Activated T-helper 1 cell treated with anti-CD3 and anti-CD28 coated beads, Interleukin-12 subunit alpha, Interleukin-12 subunit beta, Interleukin-2, Interleukin-4 antibody, amounts not matched to agents 30 ng/mL and 10 ng/mL and 1 ng/mL, durations not matched to agents 14 hours and 24 hours and 36 hours (primary cell): ENCODE measurements around the gene EEF2K. TPM values are rescaled to one million over a fixed set of nuclear protein-coding genes. Genes with fewer than 3 reads are reported as not detected.

ENCODE experiments used
- DNase-seq: peaks from one replicate; pipeline ENCODE4 v3.0.0; 2021; ENCODE audit warnings: low spot score
- H3K27ac Mint-ChIP-seq: one replicate; pipeline ENCODE4 v1.8.0; 2021; ENCODE audit warnings: mild to moderate bottlenecking, mixed read lengths
- H3K27me3 Mint-ChIP-seq: one replicate; pipeline ENCODE4 v1.8.0; 2022; ENCODE audit warnings: mild to moderate bottlenecking, moderate library complexity, mixed read lengths; ENCODE audit not compliant: insufficient read depth
- H3K36me3 Mint-ChIP-seq: one replicate; pipeline ENCODE4 v1.8.0; 2021; ENCODE audit warnings: low read depth, mixed read lengths
- H3K4me1 Mint-ChIP-seq: one replicate; pipeline ENCODE4 v1.8.0; 2021; ENCODE audit warnings: low read depth, mixed read lengths
- H3K4me3 Mint-ChIP-seq: one replicate; pipeline ENCODE4 v1.8.0; 2021; ENCODE audit warnings: mild to moderate bottlenecking, moderate library complexity, mixed read lengths
- H3K9me3 Mint-ChIP-seq: one replicate; pipeline ENCODE4 v1.8.0; 2021; ENCODE audit warnings: mixed read lengths
- intact Hi-C: fragments of 100-400 bp; cut with micrococcal nuclease; formaldehyde crosslinking; loops from one replicate; pipeline ENCODE4 v1.15.1; 2024
- total RNA-seq: library from RNA; stranded (reverse); gene quantifications from 2 replicates; pipeline ENCODE4 v1.2.3, GENCODE V29; 2022

The EEF2K gene
- total RNA-seq, 1 donor from 2014 or later, result 28.3 TPM

DNA sequence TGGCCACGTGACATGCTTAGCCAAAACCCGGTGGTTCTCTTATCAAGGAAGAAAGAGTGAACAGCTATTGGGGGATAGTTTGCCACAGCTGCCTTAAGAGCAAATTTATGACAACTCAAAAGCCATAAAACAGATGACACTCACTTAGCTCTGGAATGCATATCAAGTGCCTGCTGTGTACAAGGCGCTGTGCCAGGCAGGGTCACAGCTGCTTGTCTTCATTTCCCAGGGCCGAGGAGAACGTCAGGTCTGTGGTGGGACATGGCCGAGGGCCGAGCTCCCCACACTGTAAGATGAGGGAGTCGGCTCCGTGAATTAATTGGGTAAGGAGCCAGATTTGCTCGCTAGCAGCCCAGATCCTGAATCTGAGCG, 14.0 kb downstream of the EEF2K start:
- no peaks in the 10 kb centered on the region for H3K9me3 Mint-ChIP-seq
- H3K27ac Mint-ChIP-seq, result no peak overlapping the region
- H3K4me1 Mint-ChIP-seq, result peaks cover 10% of the 10 kb centered on the region
- intact Hi-C loops, result loop anchor here (5.0 kb wide), 1 partner anchor 57 kb away; no protein-coding TSS in a partner anchor
- H3K27me3 Mint-ChIP-seq, result no peaks in the 10 kb centered on the region
- no peak overlapping the region for H3K4me3 Mint-ChIP-seq
- DNase-seq, result no peak
- peaks cover 6% of the 10 kb centered on the region for H3K36me3 Mint-ChIP-seq

DNA sequence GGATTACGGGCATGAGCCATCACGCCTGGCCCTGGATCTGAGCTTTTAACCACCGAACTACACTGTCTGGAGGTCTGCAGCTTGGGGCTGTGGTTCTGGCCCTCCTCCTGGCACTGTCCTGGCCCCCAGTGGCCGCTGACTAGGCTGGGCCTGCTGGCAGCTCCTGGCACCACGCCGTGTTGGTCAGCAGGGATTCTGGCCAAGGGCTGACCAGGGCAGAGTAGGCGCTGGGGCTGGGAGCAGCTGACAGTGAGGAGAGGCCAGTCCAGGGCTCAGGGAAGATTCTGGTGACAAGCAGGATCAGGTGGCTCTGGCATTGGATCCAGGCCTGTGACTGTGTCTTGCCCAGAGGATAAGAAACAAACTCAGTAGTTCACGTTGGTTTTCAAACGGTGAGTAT, 14.6 kb downstream of the EEF2K start:
- intact Hi-C loops, result loop anchor here (5.0 kb wide), 1 partner anchor 57 kb away; no protein-coding TSS in a partner anchor
- no peak for DNase-seq

DNA sequence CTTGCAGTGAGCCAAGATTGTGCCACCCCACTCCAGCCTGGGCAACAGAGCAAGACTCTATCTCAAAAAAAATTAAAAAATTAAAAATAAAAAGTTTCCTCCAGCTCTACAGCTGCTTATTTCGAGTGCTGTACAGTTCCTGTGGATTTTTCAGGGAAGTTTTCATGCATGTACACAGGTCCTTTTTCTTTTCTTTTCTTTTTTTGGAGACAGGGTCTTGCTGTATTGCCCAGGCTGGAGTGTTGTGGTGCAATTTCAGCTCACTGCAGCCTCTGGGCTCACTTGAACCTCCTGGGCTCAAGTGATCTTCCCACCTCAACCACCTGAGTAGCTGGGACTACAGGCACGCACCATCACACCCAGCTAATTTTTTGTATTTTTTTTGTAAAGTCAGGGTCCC, 15.9 kb downstream of the EEF2K start:
- no peak overlapping the region for H3K27ac Mint-ChIP-seq
- intact Hi-C loops, result loop anchor here (5.0 kb wide), 1 partner anchor 55 kb away; no protein-coding TSS in a partner anchor
- DNase-seq, result no peak
- H3K4me3 Mint-ChIP-seq, result no peak overlapping the region
- H3K9me3 Mint-ChIP-seq, result no peaks in the 10 kb centered on the region
- H3K4me1 Mint-ChIP-seq, result peaks cover 5% of the 10 kb centered on the region
- H3K36me3 Mint-ChIP-seq, result peaks cover 2% of the 10 kb centered on the region
- no peaks in the 10 kb centered on the region for H3K27me3 Mint-ChIP-seq

More for the DNA sequence above, 14.6 kb downstream of the EEF2K start:
- H3K36me3 Mint-ChIP-seq, result peaks cover 4% of the 10 kb centered on the region
- H3K4me1 Mint-ChIP-seq, result peaks cover 10% of the 10 kb centered on the region
- H3K4me3 Mint-ChIP-seq, result no peak overlapping the region
- H3K27ac Mint-ChIP-seq, result no peak overlapping the region
- no peaks in the 10 kb centered on the region for H3K27me3 Mint-ChIP-seq
- no peaks in the 10 kb centered on the region for H3K9me3 Mint-ChIP-seq

- H3K27ac Mint-ChIP-seq, result no peak overlapping the region
- no peaks in the 10 kb centered on the region for H3K9me3 Mint-ChIP-seq
- no peak for DNase-seq
- H3K4me3 Mint-ChIP-seq, result no peak overlapping the region
- peaks cover 2% of the 10 kb centered on the region for H3K36me3 Mint-ChIP-seq
- intact Hi-C loops, result loop anchor here (5.0 kb wide), 1 partner anchor 54 kb away; no protein-coding TSS in a partner anchor
- H3K27me3 Mint-ChIP-seq, result no peaks in the 10 kb centered on the region
- peaks cover 2% of the 10 kb centered on the region for H3K4me1 Mint-ChIP-seq
Measured at GRCh38 chr16:22222998-22223397, 16.9 kb downstream of the EEF2K start.

- no peaks in the 10 kb centered on the region for H3K9me3 Mint-ChIP-seq
- no peak for DNase-seq
- intact Hi-C loops, result no loop called here
- H3K4me1 Mint-ChIP-seq, result no peaks in the 10 kb centered on the region
- H3K27me3 Mint-ChIP-seq, result no peaks in the 10 kb centered on the region
- no peak overlapping the region for H3K27ac Mint-ChIP-seq
- H3K36me3 Mint-ChIP-seq, result peaks cover 8% of the 10 kb centered on the region
- no peak overlapping the region for H3K4me3 Mint-ChIP-seq
Measured at GRCh38 chr16:22225060-22225459, 19.0 kb downstream of the EEF2K start.

- DNase-seq, result no peak
- Mint-ChIP-seq H3K36me3 (peaks cover 18% of the 10 kb centered on the region), H3K4me3 (no peak overlapping the region), H3K9me3 (no peaks in the 10 kb centered on the region), H3K27ac (no peak overlapping the region), H3K4me1 (peaks cover 13% of the 10 kb centered on the region), H3K27me3 (no peaks in the 10 kb centered on the region)
- intact Hi-C loops, result no loop called here
Measured at GRCh38 chr16:22229889-22230288, 23.8 kb downstream of the EEF2K start.

DNA sequence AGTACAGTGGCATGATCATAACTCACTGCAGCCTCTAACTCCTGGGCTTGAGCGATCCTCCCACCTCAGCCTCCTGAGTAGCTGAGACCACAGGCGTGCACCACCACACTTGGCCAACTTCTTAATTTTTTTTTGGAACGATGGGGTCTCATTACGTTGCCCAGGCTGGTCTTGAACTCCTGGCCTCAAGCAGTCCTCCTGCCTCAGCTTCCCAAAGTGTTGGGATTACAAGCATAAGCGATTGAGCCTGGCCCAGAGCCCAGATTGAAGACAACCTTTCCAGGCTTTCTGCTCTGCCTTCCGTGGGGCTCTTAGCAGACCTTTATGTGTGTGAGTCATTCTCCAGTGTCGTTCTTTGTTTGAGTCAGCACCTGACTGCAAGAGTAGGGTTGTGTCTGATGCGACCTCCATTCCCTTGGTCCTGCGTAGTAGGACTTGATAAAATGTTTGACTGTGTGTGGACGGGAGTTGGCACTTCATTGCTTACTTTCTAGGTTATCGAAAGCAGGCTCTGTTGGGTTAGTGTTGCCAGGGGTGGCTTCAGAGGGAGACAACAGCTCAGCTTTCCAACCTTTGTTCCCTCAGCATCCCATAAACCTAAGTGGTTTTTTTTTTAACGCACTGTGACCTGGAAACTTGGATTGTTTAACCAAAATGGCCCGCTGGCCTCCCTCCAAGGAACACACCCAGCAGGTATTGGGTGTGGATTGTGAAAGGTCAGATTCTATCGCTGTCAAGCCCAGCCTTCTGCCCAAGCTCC, 26.4 kb downstream of the EEF2K start:
- intact Hi-C loops, result loop anchor here (1.0 to 2.0 kb wide), 3 partner anchors 9 to 64 kb away; partner anchors contain the start of genes EEF2K and POLR3E
- DNase-seq, result no peak
- H3K36me3 Mint-ChIP-seq, result peaks cover 17% of the 10 kb centered on the region
- peak overlapping the region; percentile 14 for H3K27ac Mint-ChIP-seq
- H3K4me1 Mint-ChIP-seq, result peaks cover 13% of the 10 kb centered on the region
- no peaks in the 10 kb centered on the region for H3K27me3 Mint-ChIP-seq
- H3K9me3 Mint-ChIP-seq, result no peaks in the 10 kb centered on the region
- H3K4me3 Mint-ChIP-seq, result peak overlapping the region; percentile 13

- Mint-ChIP-seq H3K36me3 (peaks cover 17% of the 10 kb centered on the region), H3K4me1 (peaks cover 13% of the 10 kb centered on the region), H3K4me3 (no peak overlapping the region), H3K9me3 (no peaks in the 10 kb centered on the region), H3K27me3 (no peaks in the 10 kb centered on the region), H3K27ac (no peak overlapping the region)
- intact Hi-C loops, result loop anchor here (2.0 kb wide), 1 partner anchor 64 kb away; the partner anchor contains the start of gene POLR3E
- no peak for DNase-seq
Measured at GRCh38 chr16:22233037-22233372, 26.9 kb downstream of the EEF2K start.

DNA sequence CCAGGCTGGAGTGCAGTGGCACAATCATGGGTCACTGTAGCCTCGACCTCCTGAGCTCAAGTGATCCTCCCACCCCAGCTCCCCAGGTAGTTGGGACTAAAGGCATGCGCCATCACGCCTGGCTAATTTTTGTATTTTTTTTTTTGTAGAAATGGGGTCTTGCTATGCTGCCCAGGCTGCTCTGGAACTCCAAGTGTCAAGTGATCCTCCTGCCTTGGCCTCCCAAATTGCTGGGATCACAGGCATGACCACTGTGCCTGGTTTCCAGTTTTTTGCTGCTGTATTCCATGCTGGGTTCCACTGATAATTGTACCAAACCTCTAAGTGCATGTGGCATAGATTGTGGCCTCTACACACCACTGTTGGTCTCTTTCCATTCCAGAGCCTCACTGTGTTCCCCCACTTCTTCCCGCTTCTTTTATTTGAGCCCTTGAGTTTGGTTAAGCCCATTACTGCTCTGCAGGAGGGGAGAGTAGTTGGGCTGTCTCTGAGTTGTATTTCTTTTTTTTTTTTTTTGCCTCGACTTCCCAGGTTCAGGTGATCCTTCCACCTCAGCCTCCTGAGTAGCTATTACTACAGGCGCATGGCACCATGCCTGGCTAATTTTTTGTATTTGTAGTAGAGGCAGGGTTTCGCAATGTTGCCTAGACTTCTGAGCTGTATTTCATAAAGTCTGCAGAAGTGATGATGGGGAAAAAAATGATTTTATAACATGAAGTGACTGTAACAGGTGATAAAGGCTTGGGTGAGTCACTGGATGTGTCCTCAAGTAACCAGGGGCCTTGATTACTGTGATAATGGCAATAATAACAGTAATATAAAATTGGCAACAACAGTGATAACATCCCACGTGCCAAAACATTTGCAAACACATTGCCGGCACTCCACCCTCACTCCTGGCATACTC, 30.0 kb downstream of the EEF2K start:
- H3K4me3 Mint-ChIP-seq, result no peak overlapping the region
- H3K36me3 Mint-ChIP-seq, result peaks cover 22% of the 10 kb centered on the region
- intact Hi-C loops, result no loop called here
- no peak for DNase-seq
- no peaks in the 10 kb centered on the region for H3K27me3 Mint-ChIP-seq
- no peak overlapping the region for H3K27ac Mint-ChIP-seq
- peaks cover 35% of the 10 kb centered on the region for H3K4me1 Mint-ChIP-seq
- H3K9me3 Mint-ChIP-seq, result no peaks in the 10 kb centered on the region

DNA sequence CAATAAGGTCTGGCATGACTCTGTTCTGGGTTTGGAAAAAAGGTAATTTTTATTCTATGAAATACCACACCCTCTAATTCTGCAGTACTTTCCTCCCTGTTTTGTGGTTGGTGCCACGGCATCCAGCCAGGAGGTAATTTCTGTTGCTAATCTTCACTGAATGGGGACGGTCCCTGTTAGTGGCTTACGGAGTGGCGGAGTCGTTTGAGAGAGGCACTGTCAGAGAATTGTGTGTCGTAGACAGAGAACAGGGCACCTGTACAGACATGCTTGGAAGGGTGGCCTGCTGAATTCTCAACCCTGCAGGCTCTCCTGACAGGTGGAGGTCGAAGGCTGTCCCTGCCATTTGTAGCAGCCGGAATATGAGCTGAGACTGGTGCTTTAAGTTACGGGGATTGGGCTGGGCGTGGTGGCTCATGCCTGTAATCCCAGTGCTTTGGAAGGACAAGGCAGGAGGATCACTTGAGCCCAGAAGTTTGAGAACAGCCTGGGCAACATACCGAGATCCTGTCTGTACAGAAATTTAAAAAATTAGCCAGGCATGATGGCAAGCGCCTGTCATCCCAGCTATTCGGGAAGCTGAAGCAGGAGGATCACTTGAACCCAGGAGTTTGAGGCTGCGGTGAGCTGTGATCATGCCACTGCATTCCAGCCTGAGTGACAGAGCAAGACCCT, 33.2 kb downstream of the EEF2K start:
- Mint-ChIP-seq H3K4me1 (peaks cover 24% of the 10 kb centered on the region), H3K36me3 (peaks cover 19% of the 10 kb centered on the region), H3K27ac (peak overlapping the region; percentile 74), H3K4me3 (no peak overlapping the region), H3K9me3 (no peaks in the 10 kb centered on the region), H3K27me3 (no peaks in the 10 kb centered on the region)
- no peak for DNase-seq
- intact Hi-C loops, result no loop called here

DNA sequence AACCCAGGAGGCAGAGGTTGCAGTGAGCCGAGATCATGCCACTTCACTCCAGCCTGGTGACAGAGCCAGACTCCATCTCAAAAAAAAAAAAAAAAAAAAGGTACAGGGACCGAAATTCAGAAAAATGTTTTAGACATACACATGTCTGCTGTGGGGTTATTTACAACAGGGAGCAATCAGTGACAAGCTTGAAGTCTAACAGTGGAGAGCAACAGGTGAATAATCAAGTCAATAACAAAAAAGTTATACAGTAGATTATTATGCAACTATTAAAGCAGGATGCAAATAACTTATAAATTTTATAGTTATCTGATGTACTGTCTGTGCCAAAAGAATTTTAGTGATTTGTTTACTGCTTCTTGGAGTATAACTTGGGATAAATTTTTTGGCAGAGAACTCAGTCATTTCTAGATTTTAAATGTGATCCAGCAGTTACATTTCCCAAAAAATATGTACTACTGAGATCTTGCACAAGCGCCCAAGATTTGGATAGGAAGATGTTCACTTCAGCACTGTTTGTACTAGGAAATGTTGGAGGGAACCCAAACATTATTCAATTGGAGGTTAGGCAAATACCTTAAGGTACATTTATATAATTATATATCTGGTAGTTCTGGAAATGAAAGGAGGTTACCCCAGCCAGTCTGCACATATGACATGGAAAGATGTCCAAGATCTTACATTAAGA, 34.1 kb downstream of the EEF2K start:
- DNase-seq, result no peak
- no peaks in the 10 kb centered on the region for H3K9me3 Mint-ChIP-seq
- H3K4me1 Mint-ChIP-seq, result peaks cover 24% of the 10 kb centered on the region
- intact Hi-C loops, result loop anchor here (2.0 kb wide), 1 partner anchor 33 kb away; the partner anchor contains the start of gene EEF2K
- peaks cover 19% of the 10 kb centered on the region for H3K36me3 Mint-ChIP-seq
- no peak overlapping the region for H3K4me3 Mint-ChIP-seq
- no peak overlapping the region for H3K27ac Mint-ChIP-seq
- H3K27me3 Mint-ChIP-seq, result no peaks in the 10 kb centered on the region

DNA sequence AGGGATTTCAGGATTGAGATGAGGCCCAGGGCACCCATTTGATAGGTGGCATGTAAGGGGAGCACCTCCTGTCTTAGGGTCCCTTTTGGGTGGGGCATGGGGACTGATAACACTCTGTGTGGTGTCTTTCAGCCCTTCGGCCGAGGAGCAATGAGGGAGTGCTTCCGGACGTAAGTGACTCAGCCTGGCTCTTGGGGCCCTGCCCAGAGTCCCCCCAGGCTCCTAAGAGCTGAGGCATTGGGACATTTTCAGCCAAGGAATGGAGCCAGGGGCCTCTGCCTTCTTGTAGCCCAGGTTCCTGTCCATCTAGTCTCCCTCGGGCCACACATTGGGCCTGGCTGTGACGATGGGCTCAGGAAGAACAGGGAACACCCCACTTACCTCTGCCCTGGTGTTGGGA, 44.4 kb downstream of the EEF2K start:
- no peaks in the 10 kb centered on the region for H3K4me1 Mint-ChIP-seq
- no peak for DNase-seq
- no peak overlapping the region for H3K27ac Mint-ChIP-seq
- no peaks in the 10 kb centered on the region for H3K27me3 Mint-ChIP-seq
- no peak overlapping the region for H3K4me3 Mint-ChIP-seq
- peaks cover 4% of the 10 kb centered on the region for H3K9me3 Mint-ChIP-seq
- peaks cover 25% of the 10 kb centered on the region for H3K36me3 Mint-ChIP-seq
- intact Hi-C loops, result no loop called here
